Measurements from ENCODE around the gene OTUD4.

- TF ChIP-seq POLR2A (IDR thresholded peaks at IDR 0.05): no peak
- no peak for TF ChIP-seq CTCF (IDR thresholded peaks at IDR 0.05)
Measured at GRCh38 chr4:145182222-145182621, 1.8 kb upstream of the OTUD4 start.

All from Peyer's patch (tissue), 4 donors.